ENCODE data around the gene PRDX3.
A peak's percentile ranks its signal among the peaks of the same experiment; 100 is the strongest.

Gene PRDX3

GRCh38 chr10:119178372-119179119 lies at the start of gene PRDX3:
TSS of gene PRDX3 (minus strand) at chr10:119178812. CDS start at chr10:119178790, 22 bp downstream.
- DNase-seq: peak; percentile 86 to 94

- DNase-seq: no peak
These were observed 49.2 kb upstream of the PRDX3 start for GRCh38 chr10:119227825-119228224.

- no peak for DNase-seq
These were observed 46.6 kb upstream of the PRDX3 start for GRCh38 chr10:119225083-119225658.

GRCh38 chr10:119222966-119223386 lies 44.4 kb upstream of the PRDX3 start:
- DNase-seq: no peak

GRCh38 chr10:119222537-119222936 lies 43.9 kb upstream of the PRDX3 start:
- no peak for DNase-seq

DNA sequence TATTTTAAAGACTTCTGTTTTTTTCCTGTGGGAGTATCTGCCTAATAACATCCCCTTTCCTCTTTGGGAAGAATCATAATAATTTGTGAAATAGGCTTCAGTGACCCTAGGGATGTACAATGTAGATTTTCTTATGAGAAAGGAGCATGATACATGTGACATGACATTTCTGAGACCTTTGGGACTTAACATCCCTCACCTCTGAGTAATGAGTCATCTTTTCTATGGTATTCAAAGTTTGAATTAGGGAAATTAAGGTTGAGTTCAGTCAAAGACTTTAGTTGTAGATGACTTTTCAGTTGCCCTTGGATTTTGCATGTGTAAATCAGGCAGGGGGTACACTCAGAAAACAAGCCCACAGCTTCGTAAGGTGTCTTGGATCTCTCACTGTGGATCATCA lies 43.1 kb upstream of the PRDX3 start:
- no peak for DNase-seq

GRCh38 chr10:119221201-119221600 lies 42.6 kb upstream of the PRDX3 start:
- no peak for DNase-seq

DNA sequence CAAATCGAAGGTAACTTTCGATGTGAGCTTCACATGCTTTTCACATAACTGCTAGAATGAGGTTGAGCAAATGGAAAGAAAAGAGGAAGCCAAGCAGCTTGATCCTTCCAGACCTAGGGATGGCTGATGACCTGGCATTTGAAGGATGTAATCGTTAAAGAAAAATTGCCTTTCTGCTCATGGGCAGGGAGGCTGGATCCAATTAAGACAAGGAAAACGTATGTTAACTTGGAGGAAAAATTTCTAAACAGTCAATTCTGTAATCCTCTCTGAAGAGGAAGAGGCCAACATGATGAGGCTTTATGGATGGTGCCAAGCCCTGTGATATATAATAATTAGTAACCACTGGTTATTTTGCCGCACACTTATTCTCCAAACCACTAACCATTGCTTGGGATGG lies 41.3 kb upstream of the PRDX3 start:
- DNase-seq: no peak

- no peak for DNase-seq
These were observed 39.4 kb upstream of the PRDX3 start for GRCh38 chr10:119217991-119218490.

- no peak for DNase-seq
These were observed 38.8 kb upstream of the PRDX3 start for GRCh38 chr10:119217401-119217800.

GRCh38 chr10:119216127-119216526 lies 37.5 kb upstream of the PRDX3 start:
- DNase-seq: no peak

DNA sequence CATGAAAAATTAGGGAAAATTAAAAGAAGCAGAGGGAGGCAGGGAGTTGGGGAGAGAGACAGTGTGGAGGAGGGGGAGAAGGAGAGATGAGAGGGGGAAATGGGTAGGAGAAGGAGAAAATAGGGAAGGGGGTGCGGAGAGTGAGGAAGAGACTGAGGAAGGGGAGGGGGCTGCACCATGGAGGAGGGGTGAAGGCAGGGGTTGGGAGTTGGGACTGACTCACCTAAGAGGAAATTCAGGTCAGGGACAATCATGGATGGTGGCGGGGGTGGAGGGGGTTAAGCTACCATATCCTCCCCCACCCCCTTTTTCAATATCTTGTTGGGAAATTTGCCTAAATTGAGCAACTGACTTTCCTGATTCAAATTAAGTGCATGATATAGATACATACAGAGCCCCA lies 36.8 kb upstream of the PRDX3 start:
- no peak for DNase-seq

DNA sequence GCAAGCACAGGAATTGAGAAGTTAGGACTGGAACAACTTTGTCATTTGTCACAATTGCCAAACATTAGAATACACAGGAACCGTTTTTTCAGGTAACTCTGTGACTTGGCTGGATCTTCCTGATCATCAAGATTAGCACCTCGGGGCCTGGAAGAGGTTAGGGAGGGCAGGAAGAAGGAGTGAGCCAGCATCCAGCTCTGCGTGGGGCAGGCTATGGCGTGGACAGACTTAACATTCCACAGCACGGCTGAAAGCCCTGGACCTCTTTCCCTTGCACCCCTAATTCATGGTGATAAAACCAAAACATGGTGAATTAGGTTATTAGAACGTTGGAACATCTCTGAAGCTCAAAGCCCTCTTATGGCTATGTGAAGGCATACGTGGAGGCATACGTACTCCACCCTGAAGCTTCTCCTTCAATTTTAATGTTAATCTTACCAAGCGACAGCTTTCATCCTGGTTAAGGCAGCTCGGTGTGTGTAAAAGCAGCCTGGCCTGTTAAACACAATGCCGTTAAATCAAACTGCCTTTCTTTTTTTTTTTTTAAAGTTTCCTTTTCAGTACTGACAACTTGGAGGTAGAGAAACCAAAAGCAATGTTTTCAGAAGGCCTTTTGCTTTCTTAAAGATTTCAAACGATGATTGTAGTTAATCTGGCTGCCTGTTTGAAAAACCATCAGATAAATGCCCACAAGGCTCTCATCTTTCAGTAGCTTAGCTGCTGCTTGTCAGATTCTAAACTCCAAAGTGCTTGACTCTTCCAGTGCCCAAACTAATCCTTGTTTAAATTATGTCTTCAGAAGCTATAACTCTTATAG lies 33.2 kb upstream of the PRDX3 start:
- no peak for DNase-seq

- DNase-seq: no peak
These were observed 32.6 kb upstream of the PRDX3 start for GRCh38 chr10:119211176-119211575.

- no peak for DNase-seq
These were observed 32.0 kb upstream of the PRDX3 start for GRCh38 chr10:119210633-119211032.

- DNase-seq: no peak
These were observed 31.2 kb upstream of the PRDX3 start for GRCh38 chr10:119209736-119210355.

- DNase-seq: peak; percentile 55 to 65
These were observed 30.6 kb upstream of the PRDX3 start for GRCh38 chr10:119209035-119209735.

DNA sequence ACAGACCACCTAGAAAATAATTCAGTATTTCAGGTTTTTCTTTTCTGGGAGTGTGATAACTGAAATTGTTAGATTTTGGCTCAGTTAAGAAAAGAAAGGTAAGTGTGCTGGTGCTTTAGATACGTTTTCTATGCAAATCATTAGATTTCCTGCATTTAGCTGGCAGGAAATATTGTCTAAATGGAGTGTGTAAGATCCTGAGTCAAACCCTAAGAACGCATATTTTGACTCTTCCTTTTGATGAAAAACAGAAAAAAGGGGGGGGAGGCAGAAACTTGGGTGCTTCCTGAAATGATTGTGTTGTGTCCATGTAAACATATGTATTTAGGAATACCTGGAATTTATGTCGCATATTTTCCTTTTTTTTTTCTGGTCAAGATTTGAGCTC lies 29.9 kb upstream of the PRDX3 start:
- peak in 1 of 2 donors; percentile 28 for DNase-seq

DNA sequence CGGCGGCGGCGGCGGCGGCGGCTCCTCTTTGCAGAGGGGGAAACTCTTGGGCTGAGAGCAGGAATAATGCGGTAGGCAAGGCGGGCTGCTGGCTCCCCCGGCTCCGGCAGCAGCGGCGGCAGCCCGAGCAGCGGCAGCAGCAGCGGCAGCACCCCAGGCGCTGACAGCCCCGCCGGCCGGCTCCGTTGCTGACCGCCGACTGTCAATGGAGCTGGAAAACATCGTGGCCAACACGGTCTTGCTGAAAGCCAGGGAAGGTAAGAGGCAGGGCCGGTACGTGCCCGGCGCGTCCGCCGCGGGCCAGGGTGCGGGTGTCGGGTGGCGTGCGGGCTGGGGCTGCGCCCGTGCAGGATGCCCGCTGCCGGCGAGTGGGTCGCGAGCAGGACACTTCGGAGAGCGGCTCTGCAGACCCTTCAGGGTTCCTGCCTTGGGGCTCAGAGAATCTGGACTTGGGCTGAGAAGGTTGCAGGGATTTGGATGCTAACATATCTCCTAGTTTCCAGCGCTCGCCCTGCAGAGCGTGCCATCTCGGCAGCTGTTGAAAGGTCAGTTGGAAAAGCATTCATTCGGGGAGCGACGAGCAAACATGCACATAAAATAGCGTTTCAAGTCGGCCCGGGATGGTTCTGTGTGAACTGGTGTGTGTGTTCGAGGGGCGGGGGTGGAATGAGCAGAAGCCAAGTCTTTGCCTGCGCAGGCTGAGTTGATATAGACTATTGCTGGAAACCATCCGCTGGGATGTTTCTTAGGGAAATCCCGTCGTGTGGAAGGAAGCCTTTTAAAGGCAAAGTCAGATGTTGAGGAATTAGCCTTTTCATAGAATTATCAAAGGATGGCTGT lies 29.3 kb upstream of the PRDX3 start:
- DNase-seq: peak in 1 of 2 donors; percentile 55

DNA sequence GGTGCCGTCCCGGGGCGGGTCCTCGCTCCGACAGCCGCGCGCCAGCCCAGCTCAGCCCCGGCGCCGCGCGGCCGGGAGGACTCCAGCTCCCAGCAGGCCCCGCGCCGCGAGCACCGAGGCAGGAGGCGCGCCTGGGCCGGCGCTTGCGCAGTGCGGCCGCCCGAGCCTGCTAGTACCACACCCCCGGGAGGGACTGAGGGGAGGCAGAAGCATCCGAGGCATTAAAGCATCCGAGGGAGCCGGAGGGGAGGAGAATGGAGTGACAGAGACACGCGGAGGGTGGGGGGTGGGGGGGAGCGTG lies 28.7 kb upstream of the PRDX3 start, which contains the start of gene GRK5:
Gene GRK5, plus strand, starts transcription at position 206 of the 301 bp plus-strand sequence. CDS start 347 bp downstream, outside the sequence.
- peak; percentile 94 to 95 for DNase-seq

DNA sequence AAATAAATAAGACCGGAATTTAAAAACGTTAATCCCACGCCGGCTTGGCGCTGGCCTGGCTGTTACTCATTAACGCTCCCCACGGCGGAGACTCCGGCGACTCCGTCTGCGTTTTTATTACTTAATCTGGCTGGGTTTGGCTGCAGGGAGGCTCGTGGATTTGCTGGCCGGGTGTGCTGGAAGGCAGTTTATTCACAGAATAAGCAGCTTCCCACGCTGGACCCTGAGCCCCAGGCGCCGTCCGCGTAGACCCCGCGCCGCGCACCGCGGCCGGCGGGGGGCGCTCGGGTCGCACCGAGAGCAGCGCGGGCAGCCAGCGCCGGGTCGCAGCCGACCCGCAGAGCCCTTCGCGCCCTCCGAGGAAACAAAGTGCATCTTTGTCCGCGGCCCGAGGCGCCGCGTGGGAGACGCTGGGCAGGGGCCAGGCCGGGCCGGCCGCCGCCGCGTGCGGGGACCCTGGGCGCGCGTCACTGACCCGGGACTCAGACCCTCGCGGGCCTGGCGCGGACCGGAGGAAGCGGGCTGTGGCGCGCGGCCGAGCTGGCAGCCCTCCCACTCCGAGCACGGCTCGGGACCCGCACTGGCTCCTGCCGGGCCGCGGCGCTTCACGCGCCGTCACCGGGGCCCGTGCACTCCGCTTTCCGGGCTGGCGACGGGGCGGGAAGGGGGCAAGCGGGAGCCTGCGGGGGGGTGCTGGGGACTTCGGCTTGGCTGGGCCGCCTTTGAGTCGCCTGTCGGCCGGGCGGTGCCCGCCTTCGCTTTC lies 28.2 kb upstream of the PRDX3 start:
- peak; percentile 57 to 69 for DNase-seq

Measured in hippocampal formation (tissue), 2 donors.